GM19193 (cell line): ENCODE results near the gene FITM2.

Experiments used
- POLR2A ChIP-seq: IDR thresholded peaks from 4 replicates; pipeline ENCODE4 v1.6.1; 2011; ENCODE audit not compliant: insufficient read depth, insufficient read length; ENCODE audit errors: extremely low read depth

FITM2 gene

GRCh38 chr20:44256961-44257360 lies 54.0 kb downstream of the FITM2 start:
- no peak for TF ChIP-seq POLR2A

DNA sequence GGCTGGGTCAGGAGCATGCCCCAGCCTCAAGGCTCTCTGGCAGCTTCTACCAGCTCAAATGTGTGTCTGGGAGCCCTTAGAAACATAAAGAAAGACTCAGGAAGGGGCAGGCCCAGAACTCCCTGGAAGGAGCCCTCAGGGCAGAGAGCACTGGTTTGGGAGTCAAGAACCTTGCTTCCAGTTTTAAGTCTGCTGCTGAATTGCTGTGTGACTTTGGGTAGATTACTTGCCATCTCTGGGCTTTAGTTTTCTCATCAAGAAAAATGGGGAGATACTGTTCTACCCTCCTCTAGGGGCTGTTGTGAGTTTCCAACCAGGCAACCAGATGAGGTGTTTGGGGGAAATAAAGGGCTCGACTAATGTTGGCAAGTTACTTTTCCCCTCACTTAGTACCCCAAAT lies 55.1 kb downstream of the FITM2 start:
- TF ChIP-seq POLR2A: no peak

DNA sequence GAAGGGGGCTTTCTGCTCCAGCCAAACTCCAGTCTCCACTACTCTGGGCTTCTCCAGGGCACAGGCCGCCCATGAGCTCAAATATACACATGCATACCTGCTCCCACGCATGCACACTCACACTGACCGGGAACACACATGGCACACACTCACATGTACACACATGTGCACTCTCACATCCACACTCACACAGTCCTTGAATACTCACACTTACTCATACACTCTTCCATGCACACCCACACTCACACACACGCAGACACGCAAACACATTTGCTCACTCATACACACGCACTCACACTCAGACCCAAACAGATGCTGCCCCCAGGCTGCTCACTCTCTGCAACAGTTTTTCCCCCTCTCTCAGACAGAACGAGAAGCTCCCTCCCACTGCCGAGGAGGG lies 56.9 kb downstream of the FITM2 start:
- no peak for TF ChIP-seq POLR2A

DNA sequence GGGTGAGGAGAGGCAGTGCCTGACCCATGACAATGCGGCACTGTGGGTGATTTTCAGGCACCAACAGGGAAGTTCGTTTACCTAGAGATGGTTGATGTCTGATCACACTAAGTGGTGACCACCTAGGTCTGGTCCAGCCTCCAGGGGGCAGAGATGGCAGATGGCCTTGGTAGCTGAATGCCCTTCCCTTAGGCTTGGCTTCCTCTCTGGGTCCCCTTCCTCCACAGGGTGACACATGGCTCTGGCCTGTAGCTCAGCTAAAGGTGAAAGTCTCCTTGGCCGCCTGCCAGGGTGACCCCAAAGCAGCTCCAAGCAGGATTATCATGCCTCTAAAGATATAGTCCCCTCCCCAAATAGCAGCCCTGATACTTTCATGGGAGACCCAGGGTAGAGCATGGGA lies 57.5 kb downstream of the FITM2 start:
- no peak for TF ChIP-seq POLR2A
